Endothelial cell of umbilical vein (primary cell): ENCODE measurements around the gene ZNF256. TPM values are rescaled to one million over a fixed set of nuclear protein-coding genes. Genes with fewer than 3 reads are reported as not detected.

ENCODE experiments used
- BruUV-seq: library from RNA; stranded (reverse); fragments of 400-500 nt; replicated peaks from 2 replicates; lab custom pipeline; 2021; lab: Mats Ljungman, UMichigan
- CTCF ChIA-PET: fragments of 300-600, 350-600 bp; sonication (Branson Sonifier 250); formaldehyde crosslinking; loops from one replicate; lab custom pipeline; 2021; ENCODE audit warnings: antibody characterized with exemption, inconsistent platforms; lab: Charles Lee
- POLR2A ChIA-PET: fragments of 300-600, 350-600 bp; sonication (Branson Sonifier 250); formaldehyde crosslinking; loops from one replicate; lab custom pipeline; 2021; ENCODE audit warnings: antibody characterized with exemption, inconsistent platforms; lab: Charles Lee
- DNase-seq: peaks from one replicate; pipeline ENCODE4 v3.0.0-alpha.2; 2011; ENCODE audit warnings: low read depth, low spot score
- FAIRE-seq: peaks from 2 replicates; lab custom pipeline; 2011; peaks lifted over from hg19 to GRCh38; lab: Jason Lieb, UNC
- H2AFZ ChIP-seq: 2 replicates; pipeline ENCODE4 v1.6.0; 2012; ENCODE audit warnings: low read depth, low read length, control low read depth, inconsistent platforms
- H3K27ac ChIP-seq: 2 replicates; pipeline ENCODE4 v1.5.1; 2011; ENCODE audit warnings: low read depth, mild to moderate bottlenecking, control low read depth, low read length, moderate library complexity; ENCODE audit not compliant: insufficient read depth
- H3K27me3 ChIP-seq, 2 experiments: 2 replicates each; pipeline versions ENCODE4 v1.6.0 to v1.6.1; 2011; ENCODE audit warnings: low read length in 2 of 2, mixed read lengths in 1 of 2; ENCODE audit not compliant: control insufficient read depth in 2 of 2, insufficient read depth in 2 of 2
- H3K36me3 ChIP-seq, 2 experiments: 2 replicates in 1 of 2; 3 replicates in 1 of 2; pipeline ENCODE4 v1.5.1; 2011; ENCODE audit warnings: low read length in 2 of 2, mild to moderate bottlenecking in 1 of 2, moderate library complexity in 1 of 2; ENCODE audit not compliant: control insufficient read depth in 2 of 2, insufficient read depth in 2 of 2; ENCODE audit errors: extremely low read depth in 1 of 2
- H3K4me1 ChIP-seq: 3 replicates; pipeline ENCODE4 v1.5.1; 2011; ENCODE audit warnings: mild to moderate bottlenecking, low read length; ENCODE audit not compliant: control insufficient read depth, insufficient read depth; ENCODE audit errors: extremely low read depth
- H3K4me2 ChIP-seq: 2 replicates; pipeline ENCODE4 v1.6.1; 2011; ENCODE audit warnings: low read length, control low read depth, mixed read lengths; ENCODE audit not compliant: insufficient read depth
- H3K4me3 ChIP-seq, 3 experiments: fragments of 200-600 bp in 1 of 3; sonication (generic), shearing (Covaris generic) in 1 of 3; replicated peaks in 1 of 3; 2 replicates each; pipeline ENCODE4 v1.5.1; 2011 to 2016; ENCODE audit warnings: control low read depth in 3 of 3, low read length in 3 of 3, mild to moderate bottlenecking in 2 of 3, inconsistent platforms in 1 of 3, low read depth in 1 of 3, moderate library complexity in 1 of 3; ENCODE audit not compliant: insufficient read depth in 1 of 3
- H3K79me2 ChIP-seq: 2 replicates; pipeline ENCODE4 v1.6.0; 2012; ENCODE audit warnings: low read length, inconsistent platforms; ENCODE audit not compliant: control insufficient read depth, insufficient read depth
- H3K9ac ChIP-seq: replicated peaks from 2 replicates; pipeline ENCODE3; 2011; ENCODE audit warnings: low read length, control low read depth; ENCODE audit not compliant: insufficient read depth; ENCODE audit errors: extremely low read depth
- H3K9me1 ChIP-seq: replicated peaks from 3 replicates; pipeline ENCODE4 v1.6.0; 2011; ENCODE audit warnings: mild to moderate bottlenecking, low read length; ENCODE audit not compliant: control insufficient read depth, insufficient read depth; ENCODE audit errors: extremely low read depth
- H3K9me3 ChIP-seq: replicated peaks from 2 replicates; pipeline ENCODE4 v1.5.1; 2012; ENCODE audit warnings: low read length, inconsistent platforms; ENCODE audit not compliant: control insufficient read depth, insufficient read depth
- H4K20me1 ChIP-seq: replicated peaks from 2 replicates; pipeline ENCODE3; 2011; ENCODE audit warnings: mild to moderate bottlenecking, low read length; ENCODE audit not compliant: control insufficient read depth, insufficient read depth; ENCODE audit errors: extremely low read depth
- CTCF ChIP-seq, 2 donors: IDR thresholded peaks; 1 replicate in 1 of 2; 2 replicates in 1 of 2; pipeline ENCODE4 v1.5.1; 2011; ENCODE audit warnings: low read length in 2 of 2, mild to moderate bottlenecking in 2 of 2, moderate library complexity in 2 of 2, control low read depth in 1 of 2, inconsistent platforms in 1 of 2, low read depth in 1 of 2; ENCODE audit not compliant: insufficient read depth in 1 of 2; ENCODE audit errors: extremely low read depth in 1 of 2
- EZH2 ChIP-seq: IDR thresholded peaks from 2 replicates; pipeline ENCODE4 v1.6.1; 2012; ENCODE audit warnings: borderline replicate concordance, low read depth, mild to moderate bottlenecking, moderate library complexity, low read length, inconsistent platforms; ENCODE audit not compliant: severe bottlenecking
- FOS ChIP-seq: IDR thresholded peaks from 2 replicates; pipeline ENCODE4 v1.6.1; 2011; ENCODE audit warnings: mild to moderate bottlenecking, low read length, moderate library complexity, borderline replicate concordance; ENCODE audit not compliant: insufficient read depth
- GATA2 ChIP-seq: IDR thresholded peaks from 2 replicates; pipeline ENCODE4 v1.7.0; 2011; ENCODE audit warnings: low read depth, mild to moderate bottlenecking, moderate library complexity, mixed read lengths, low read length; ENCODE audit not compliant: insufficient read length, insufficient read depth
- JUN ChIP-seq: IDR thresholded peaks from 2 replicates; pipeline ENCODE4 v1.6.1; 2011; ENCODE audit warnings: borderline replicate concordance, low read depth; ENCODE audit not compliant: insufficient read length, insufficient read depth
- MAX ChIP-seq: IDR thresholded peaks from 2 replicates; pipeline ENCODE4 v1.6.1; 2011; ENCODE audit not compliant: insufficient read depth, insufficient read length
- MYC ChIP-seq: IDR thresholded peaks from one replicate; pipeline ENCODE4 v1.6.1; 2011; ENCODE audit warnings: mild to moderate bottlenecking, low read depth, low read length
- POLR2A ChIP-seq: IDR thresholded peaks from 2 replicates; pipeline ENCODE4 v1.6.1; 2012; ENCODE audit warnings: low read depth, mild to moderate bottlenecking, control low read depth, low read length
- POLR2AphosphoS5 ChIP-seq: IDR thresholded peaks from 2 replicates; pipeline ENCODE4 v1.6.1; 2012; ENCODE audit warnings: low read depth, mild to moderate bottlenecking, control low read depth, low read length, moderate library complexity; ENCODE audit not compliant: insufficient read depth
- dilution Hi-C: fragments of 300-500 bp; cut with MboI; formaldehyde crosslinking; loops from one replicate; pipeline ENCODE4 v1.15.0; 2019; ENCODE audit warnings: low sequenced_read_pairs; ENCODE audit not compliant: extremely low pct_ligation_motif_present
- intact Hi-C: fragments of 100-400 bp; cut with micrococcal nuclease; formaldehyde crosslinking; loops from one replicate; pipeline ENCODE4 v1.10.0; 2022
- polyA plus RNA-seq, 4 experiments: library from polyadenylated mRNA; depleted of rRNA in 3 of 4; stranded (reverse) in 3 of 4; unstranded in 1 of 4; fragments of >200 nt; gene quantifications; 2 replicates each; pipeline versions ENCODE4 v1.2.1 to v1.2.3, GENCODE V29; 2011 to 2012; ENCODE audit warnings: missing spikeins in 1 of 4
- total RNA-seq: library from RNA; stranded (reverse); gene quantifications from 2 replicates; pipeline ENCODE4 v1.2.3, GENCODE V29; 2021

Gene ZNF256
- total and polyA plus RNA-seq, 2 donors (not counting 3 experiments of a cell fraction or from before 2014, with no cell fraction given), result 1.9 to 4.0 TPM

DNA sequence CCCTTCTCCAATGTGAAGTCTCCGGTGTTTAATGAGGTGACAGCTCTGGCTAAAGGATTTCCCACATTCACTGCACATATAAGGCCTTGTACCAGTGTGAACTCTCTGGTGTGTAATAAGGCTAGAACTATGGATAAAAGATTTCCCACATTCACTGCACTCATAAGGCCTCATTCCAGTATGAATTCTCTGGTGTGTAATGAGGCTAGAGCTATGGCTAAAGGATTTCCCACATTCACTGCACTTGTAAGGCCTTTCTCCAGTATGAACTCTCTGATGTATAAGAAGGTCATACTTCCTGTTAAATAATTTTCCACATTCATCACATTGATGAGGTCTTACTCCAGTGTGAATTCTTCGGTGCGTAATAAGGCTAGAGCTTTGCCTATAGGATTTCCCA is 5.9 kb downstream of the ZNF256 start:
- no peaks in the 10 kb centered on the region for H3K9me1 ChIP-seq
- H3K4me2 ChIP-seq, result no peak overlapping the region
- BruUV-seq, result no TSS peak
- no peak for TF ChIP-seq POLR2AphosphoS5
- TF ChIP-seq FOS, result no peak
- TF ChIP-seq MAX, result no peak
- no peak for TF ChIP-seq EZH2
- no peak for TF ChIP-seq JUN
- TF ChIP-seq CTCF (IDR thresholded peaks at IDR 0.05; ENCODE audit: extremely low read depth in 1 of 2, insufficient read depth in 1 of 2, low read depth in 1 of 2, low read length in 2 of 2), result no peak
- no peak for TF ChIP-seq POLR2A
- TF ChIP-seq MYC, result no peak
- TF ChIP-seq GATA2, result no peak
- peaks cover 0 to 18% of the 10 kb centered on the region in 2 experiments for H3K36me3 ChIP-seq
- H3K4me1 ChIP-seq, result peaks cover 1% of the 10 kb centered on the region
- H2AFZ ChIP-seq, result no peak overlapping the region
- no peaks in the 10 kb centered on the region for H3K79me2 ChIP-seq
- FAIRE-seq, result no peak
- H3K27ac ChIP-seq, result no peak overlapping the region
- DNase-seq, result no peak
- H3K27me3 ChIP-seq, result no peaks in the 10 kb centered on the region
- dilution Hi-C loops (no loop called here), intact Hi-C loops (loop anchor here (10.0 kb wide), 1 partner anchor 213 kb away; the partner anchor contains the start of gene ZNF329)
- H4K20me1 ChIP-seq, result peaks cover 2% of the 10 kb centered on the region
- POLR2A ChIA-PET, result no interaction called here
- no peak overlapping the region for H3K4me3 ChIP-seq
- CTCF ChIA-PET, result no interaction called here
- H3K9me3 ChIP-seq, result peaks cover 19% of the 10 kb centered on the region
- no peak overlapping the region for H3K9ac ChIP-seq
